Immature natural killer cell (primary cell): Measurements from ENCODE around the gene PRCC. TPM values are rescaled to one million over a fixed set of nuclear protein-coding genes. Genes with fewer than 3 reads are reported as not detected.
A peak's percentile ranks its signal among the peaks of the same experiment; 100 is the strongest.

ENCODE experiments used
- DNase-seq, 3 donors: peaks; one replicate each; pipeline ENCODE4 v3.0.0; 2022; ENCODE audit warnings: mixed read lengths in 1 of 3
- H3K27ac Mint-ChIP-seq, 6 donors: one replicate each; pipeline ENCODE4 v1.8.0; 2020; ENCODE audit warnings: mixed read lengths in 6 of 6, mild to moderate bottlenecking in 5 of 6, inconsistent platforms in 4 of 6, moderate library complexity in 3 of 6
- H3K27me3 Mint-ChIP-seq, 3 donors: one replicate each; pipeline ENCODE4 v1.8.0; 2020 to 2021; ENCODE audit warnings: low read depth in 3 of 3, mild to moderate bottlenecking in 3 of 3, mixed read lengths in 3 of 3, moderate library complexity in 3 of 3, inconsistent platforms in 1 of 3
- H3K36me3 Mint-ChIP-seq, 3 donors: one replicate each; pipeline ENCODE4 v1.8.0; 2020; ENCODE audit warnings: mixed read lengths in 3 of 3, inconsistent platforms in 2 of 3, mild to moderate bottlenecking in 2 of 3
- H3K4me1 Mint-ChIP-seq, 2 donors: one replicate each; pipeline ENCODE4 v1.8.0; 2020; ENCODE audit warnings: inconsistent platforms in 2 of 2, mild to moderate bottlenecking in 2 of 2, mixed read lengths in 2 of 2, moderate library complexity in 1 of 2
- H3K4me3 Mint-ChIP-seq, 5 donors: one replicate each; pipeline ENCODE4 v1.8.0; 2020; ENCODE audit warnings: mild to moderate bottlenecking in 5 of 5, mixed read lengths in 5 of 5, inconsistent platforms in 3 of 5, moderate library complexity in 3 of 5
- H3K9me3 Mint-ChIP-seq, 6 donors: one replicate each; pipeline ENCODE4 v1.8.0; 2020; ENCODE audit warnings: mild to moderate bottlenecking in 6 of 6, mixed read lengths in 6 of 6, inconsistent platforms in 4 of 6, moderate library complexity in 3 of 6
- polyA plus RNA-seq, 3 donors: library from polyadenylated mRNA; unstranded; fragments of 300-500 nt; fragmentation: Illumina TruSeq; gene quantifications; one replicate each; pipeline ENCODE4 v1.2.3, GENCODE V29; 2021

Gene PRCC
- polyA plus RNA-seq, 3 donors from 2014 or later: 25.9 to 55.6 (median 32.8) TPM

- no peak for DNase-seq
- Mint-ChIP-seq H3K4me1 (peaks cover 43 to 64% of the 10 kb centered on the region in 2 donors), H3K4me3 (no peak overlapping the region), H3K27ac (peak overlapping the region in 3 of 6 donors; percentile 9 to 79 (median 41)), H3K27me3 (peaks cover 0 to 2% (median 2%) of the 10 kb centered on the region in 3 donors), H3K36me3 (peaks cover 5 to 12% (median 9%) of the 10 kb centered on the region in 3 donors), H3K9me3 (no peaks in the 10 kb centered on the region)
Measured at GRCh38 chr1:156776942-156777341, 9.6 kb downstream of the PRCC start.

DNA sequence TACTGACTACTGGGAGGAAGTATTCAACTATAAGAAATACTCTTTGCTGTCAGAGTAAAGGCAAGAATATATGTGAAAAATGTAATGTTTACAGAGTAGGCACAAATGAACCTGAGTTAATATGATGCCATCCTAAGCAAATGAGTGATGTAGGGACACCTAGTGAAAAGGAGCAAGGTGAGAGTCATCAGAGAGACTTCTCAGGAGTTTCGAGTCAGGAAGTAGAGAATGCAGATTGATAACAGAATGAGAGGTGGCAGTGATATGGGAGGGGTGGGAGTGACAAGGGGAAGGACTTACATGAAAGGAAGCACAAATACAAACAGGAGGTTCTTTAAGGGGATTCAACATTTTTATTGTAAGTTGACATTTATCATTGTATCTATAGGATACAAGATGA lies 10.2 kb downstream of the PRCC start:
- H3K36me3 Mint-ChIP-seq: peaks cover 6 to 15% (median 8%) of the 10 kb centered on the region in 3 donors
- H3K27ac Mint-ChIP-seq: peak overlapping the region in 5 of 6 donors; percentile 5 to 80 (median 41)
- no peak overlapping the region for H3K4me3 Mint-ChIP-seq
- peaks cover 0 to 2% (median 2%) of the 10 kb centered on the region in 3 donors for H3K27me3 Mint-ChIP-seq
- H3K4me1 Mint-ChIP-seq: peaks cover 41 to 60% of the 10 kb centered on the region in 2 donors
- H3K9me3 Mint-ChIP-seq: no peaks in the 10 kb centered on the region
- no peak for DNase-seq

- H3K27me3 Mint-ChIP-seq: no peaks in the 10 kb centered on the region
- H3K4me1 Mint-ChIP-seq: peaks cover 21 to 43% of the 10 kb centered on the region in 2 donors
- H3K36me3 Mint-ChIP-seq: peaks cover 4 to 27% (median 15%) of the 10 kb centered on the region in 3 donors
- H3K27ac Mint-ChIP-seq: peak overlapping the region in 1 of 6 donors; percentile 41
- H3K4me3 Mint-ChIP-seq: no peak overlapping the region
- no peak for DNase-seq
- no peaks in the 10 kb centered on the region for H3K9me3 Mint-ChIP-seq
Measured at GRCh38 chr1:156781585-156782186, 14.4 kb downstream of the PRCC start.

- Mint-ChIP-seq H3K4me1 (peaks cover 13 to 29% of the 10 kb centered on the region in 2 donors), H3K4me3 (no peak overlapping the region), H3K36me3 (peaks cover 4 to 49% (median 20%) of the 10 kb centered on the region in 3 donors), H3K27me3 (no peaks in the 10 kb centered on the region), H3K9me3 (no peaks in the 10 kb centered on the region), H3K27ac (no peak overlapping the region)
- DNase-seq: no peak
Measured at GRCh38 chr1:156785458-156785857, 18.1 kb downstream of the PRCC start.

GRCh38 chr1:156786640-156787039 lies 19.3 kb downstream of the PRCC start:
- Mint-ChIP-seq H3K36me3 (peaks cover 6 to 52% (median 21%) of the 10 kb centered on the region in 3 donors), H3K27me3 (no peaks in the 10 kb centered on the region), H3K9me3 (no peaks in the 10 kb centered on the region), H3K4me1 (peaks cover 10 to 20% of the 10 kb centered on the region in 2 donors), H3K4me3 (no peak overlapping the region), H3K27ac (peak overlapping the region in 5 of 6 donors; percentile 3 to 78 (median 26))
- DNase-seq: no peak

- DNase-seq: no peak
- no peaks in the 10 kb centered on the region for H3K27me3 Mint-ChIP-seq
- H3K27ac Mint-ChIP-seq: peak overlapping the region in 1 of 6 donors; percentile 40
- peaks cover 5 to 47% (median 24%) of the 10 kb centered on the region in 3 donors for H3K36me3 Mint-ChIP-seq
- no peak overlapping the region for H3K4me3 Mint-ChIP-seq
- peaks cover 7 to 14% of the 10 kb centered on the region in 2 donors for H3K4me1 Mint-ChIP-seq
- H3K9me3 Mint-ChIP-seq: no peaks in the 10 kb centered on the region
Measured at GRCh38 chr1:156788136-156788535, 20.8 kb downstream of the PRCC start.

DNA sequence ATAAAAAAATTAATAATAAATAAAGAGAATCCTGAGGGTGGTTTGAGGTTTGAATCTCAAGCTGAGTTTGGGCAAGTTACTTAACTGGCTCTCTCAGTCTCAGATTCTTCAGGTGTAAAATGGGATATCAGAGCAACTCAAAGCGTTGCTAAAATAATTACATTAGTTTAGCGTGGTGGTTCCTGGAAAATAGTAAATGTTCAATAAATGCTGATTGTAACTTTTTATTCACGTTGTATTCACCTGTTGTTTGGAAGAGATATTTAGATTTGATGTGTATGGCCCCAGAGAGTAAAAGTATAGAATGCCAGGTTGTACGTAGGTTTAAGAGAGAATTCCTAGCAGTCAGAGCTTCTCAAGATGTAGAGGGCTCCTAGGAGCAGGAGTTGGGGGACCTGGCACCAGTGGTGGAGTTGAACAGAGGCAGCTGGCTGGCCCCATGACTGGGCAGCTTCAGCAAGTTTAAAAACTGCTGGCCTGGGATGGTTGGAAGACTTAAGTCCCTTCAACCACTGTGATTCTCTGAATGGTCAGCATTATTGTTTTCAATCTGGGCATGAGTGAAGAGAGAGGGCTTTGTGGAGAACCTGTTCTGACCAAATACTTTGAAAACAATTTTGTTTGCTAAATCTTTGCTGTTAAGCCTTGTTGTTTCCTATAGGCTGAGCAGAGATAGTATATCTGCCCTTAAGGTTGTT lies 22.4 kb downstream of the PRCC start:
- Mint-ChIP-seq H3K27ac (peak overlapping the region in 3 of 6 donors; percentile 5 to 62 (median 44)), H3K9me3 (no peaks in the 10 kb centered on the region), H3K27me3 (peaks cover 0 to 1% (median under 1%) of the 10 kb centered on the region in 3 donors), H3K4me3 (no peak overlapping the region), H3K36me3 (peaks cover 8 to 52% (median 28%) of the 10 kb centered on the region in 3 donors), H3K4me1 (peaks cover 7 to 14% of the 10 kb centered on the region in 2 donors)
- DNase-seq: no peak

DNA sequence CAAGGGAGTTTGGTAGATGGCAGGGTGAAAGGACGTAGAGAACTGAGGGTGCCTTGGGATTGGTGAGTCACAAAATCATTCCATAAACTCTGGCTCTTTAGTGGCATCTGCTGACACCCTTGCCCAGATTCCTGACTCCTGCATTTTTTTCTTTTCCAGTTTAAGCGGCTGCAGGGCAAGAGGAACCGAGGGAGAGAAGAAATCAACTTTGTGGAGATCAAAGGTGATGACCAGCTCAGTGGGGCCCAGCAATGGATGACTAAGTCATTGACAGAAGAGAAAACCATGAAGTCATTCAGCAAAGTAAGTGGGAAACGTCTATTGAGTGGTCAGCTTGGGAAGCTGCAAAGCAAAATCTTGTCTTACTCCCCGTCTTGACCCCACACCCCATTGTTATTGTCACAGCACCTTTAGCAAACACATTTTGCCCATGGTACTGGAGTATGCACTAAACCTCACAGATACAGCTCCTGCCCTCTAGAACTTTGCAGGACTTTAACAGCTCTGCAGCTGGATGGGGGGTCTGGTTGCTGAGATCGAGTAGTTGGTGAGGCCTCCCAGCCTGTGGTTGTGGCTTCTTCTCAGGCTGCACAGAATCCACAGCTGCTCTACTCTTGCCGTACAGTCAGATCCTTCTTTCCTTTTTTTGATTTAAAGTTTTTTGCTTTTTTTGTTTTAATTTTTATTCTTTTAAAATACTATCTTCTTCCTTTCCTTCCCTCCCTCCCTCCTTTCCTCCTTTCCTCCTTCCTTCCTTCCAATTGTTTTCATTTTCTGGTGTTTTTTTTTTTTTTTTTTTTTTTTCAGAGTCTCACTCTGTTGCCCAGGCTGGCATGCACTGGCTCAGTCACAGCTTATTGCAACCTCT lies 27.4 kb downstream of the PRCC start:
- DNase-seq: no peak
- H3K4me3 Mint-ChIP-seq: no peak overlapping the region
- no peaks in the 10 kb centered on the region for H3K9me3 Mint-ChIP-seq
- H3K27me3 Mint-ChIP-seq: peaks cover 0 to 3% (median 2%) of the 10 kb centered on the region in 3 donors
- peaks cover 18 to 57% (median 29%) of the 10 kb centered on the region in 3 donors for H3K36me3 Mint-ChIP-seq
- no peak overlapping the region for H3K27ac Mint-ChIP-seq
- peaks cover 0 to 2% of the 10 kb centered on the region in 2 donors for H3K4me1 Mint-ChIP-seq

DNA sequence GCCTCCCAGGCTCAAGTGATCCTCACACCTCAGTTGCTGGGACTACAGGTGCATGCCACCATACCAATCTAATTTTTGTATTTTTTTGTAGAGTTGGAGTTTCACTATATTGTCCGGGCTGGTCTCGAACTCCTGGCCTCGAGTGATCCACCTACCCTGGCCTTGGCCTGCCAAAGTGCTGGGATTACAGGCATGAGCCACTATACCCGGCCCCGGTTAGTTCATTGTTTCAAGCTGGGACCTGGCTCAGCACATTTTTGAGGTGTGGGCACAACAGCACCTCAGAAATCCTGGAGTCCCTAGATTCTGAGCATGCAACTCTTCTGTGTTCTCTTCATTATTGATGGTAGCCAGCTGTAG lies 28.0 kb downstream of the PRCC start:
- Mint-ChIP-seq H3K27me3 (peaks cover 0 to 4% (median 3%) of the 10 kb centered on the region in 3 donors), H3K27ac (peak overlapping the region in 1 of 6 donors; percentile 79), H3K4me3 (no peak overlapping the region), H3K36me3 (peaks cover 18 to 54% (median 32%) of the 10 kb centered on the region in 3 donors), H3K4me1 (peaks cover 0 to 2% of the 10 kb centered on the region in 2 donors), H3K9me3 (no peaks in the 10 kb centered on the region)
- DNase-seq: no peak

DNA sequence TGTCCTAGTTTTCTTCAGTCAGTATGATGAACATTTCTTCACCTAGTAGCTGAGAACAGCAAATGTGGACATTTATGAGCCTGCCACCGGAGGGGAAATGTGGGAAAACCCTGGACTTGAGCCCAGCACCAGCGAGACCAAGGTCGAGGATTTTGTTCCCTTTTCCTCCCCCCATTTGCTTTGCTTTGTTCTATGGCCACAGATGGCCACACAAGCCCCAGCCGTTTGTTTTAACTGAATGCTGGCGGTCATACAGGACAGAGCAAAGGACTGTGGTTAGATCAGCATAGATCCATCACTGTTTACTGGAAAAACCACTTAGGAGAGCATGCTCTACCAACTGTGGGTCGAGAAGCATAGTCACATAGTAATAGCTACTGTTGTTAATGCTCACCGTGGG lies 28.5 kb downstream of the PRCC start:
- H3K4me1 Mint-ChIP-seq: peaks cover 4 to 5% of the 10 kb centered on the region in 2 donors
- no peaks in the 10 kb centered on the region for H3K9me3 Mint-ChIP-seq
- H3K27ac Mint-ChIP-seq: peak overlapping the region in 1 of 6 donors; percentile 79
- peaks cover 0 to 4% (median 3%) of the 10 kb centered on the region in 3 donors for H3K27me3 Mint-ChIP-seq
- DNase-seq: no peak
- H3K36me3 Mint-ChIP-seq: peaks cover 18 to 55% (median 32%) of the 10 kb centered on the region in 3 donors
- no peak overlapping the region for H3K4me3 Mint-ChIP-seq

DNA sequence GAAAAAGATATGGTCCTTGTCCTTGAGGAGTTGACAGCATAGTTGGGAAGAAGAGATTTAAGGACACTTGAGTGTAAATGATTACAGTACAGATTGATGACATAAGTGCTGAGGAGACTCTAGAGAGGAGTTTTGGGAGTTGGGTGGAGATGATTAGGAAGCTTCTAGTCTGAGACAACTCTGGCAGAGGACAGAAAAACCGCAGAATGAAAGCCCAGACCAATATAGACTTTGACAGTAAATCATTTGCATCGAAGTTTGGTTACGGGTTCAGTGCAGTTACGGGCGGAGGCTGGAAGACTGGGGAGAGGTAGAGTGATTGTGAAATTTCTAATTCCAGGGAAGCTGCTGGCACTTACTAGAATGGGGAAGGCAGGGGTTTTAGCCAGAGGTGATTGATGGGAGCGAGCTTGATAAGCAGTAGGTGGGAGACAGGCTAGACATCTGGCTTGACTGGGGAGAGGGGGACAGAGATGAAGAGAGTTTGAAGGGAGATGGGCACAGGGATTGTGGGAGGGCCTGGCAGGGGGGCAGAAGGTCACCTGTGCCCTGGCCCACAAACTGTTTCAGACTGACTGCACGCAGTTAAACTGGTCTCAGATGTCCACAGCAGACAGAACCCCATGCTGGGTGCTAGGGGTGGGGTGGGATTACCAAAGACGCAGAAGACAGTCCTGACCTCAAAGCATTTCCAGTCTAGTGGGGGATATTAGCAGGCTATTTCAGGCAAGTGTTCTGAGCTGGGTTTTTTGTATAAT lies 29.2 kb downstream of the PRCC start:
- Mint-ChIP-seq H3K36me3 (peaks cover 17 to 49% (median 31%) of the 10 kb centered on the region in 3 donors), H3K4me1 (peaks cover 11 to 12% of the 10 kb centered on the region in 2 donors), H3K9me3 (no peaks in the 10 kb centered on the region), H3K27me3 (peaks cover under 1 to 4% (median 3%) of the 10 kb centered on the region in 3 donors), H3K4me3 (no peak overlapping the region), H3K27ac (peak overlapping the region in 2 of 6 donors; percentile 43 to 49)
- DNase-seq: no peak

- peak overlapping the region in 3 of 6 donors; percentile 3 to 51 (median 28) for H3K27ac Mint-ChIP-seq
Measured at GRCh38 chr1:156797212-156797871, 30.0 kb downstream of the PRCC start.

More at GRCh38 chr1:156797212-156797871, 30.0 kb downstream of the PRCC start:
- Mint-ChIP-seq H3K27me3 (peaks cover 4 to 7% (median 5%) of the 10 kb centered on the region in 3 donors), H3K36me3 (peaks cover 14 to 46% (median 24%) of the 10 kb centered on the region in 3 donors), H3K9me3 (no peaks in the 10 kb centered on the region), H3K4me1 (peaks cover 19 to 20% of the 10 kb centered on the region in 2 donors), H3K4me3 (no peak overlapping the region)
- peak; percentile 61 to 67 (median 63) for DNase-seq
